K562 (cell line): Measurements from ENCODE around the gene PVALEF. TPM values are rescaled to one million over a fixed set of nuclear protein-coding genes. Genes with fewer than 3 reads are reported as not detected.

ENCODE experiments used
- C11orf30 ChIP-seq: fragments of 450-650 bp; IDR thresholded peaks from 2 replicates; pipeline ENCODE4 v1.6.1; 2016; ENCODE audit warnings: low read depth, mild to moderate bottlenecking
- CCNT2 ChIP-seq: IDR thresholded peaks from 2 replicates; pipeline ENCODE4 v1.6.1; 2011; ENCODE audit warnings: borderline replicate concordance, low read depth, mild to moderate bottlenecking, moderate library complexity, mixed read lengths, low read length; ENCODE audit not compliant: insufficient read length; ENCODE audit errors: extremely low read depth
- CREBBP ChIP-seq: IDR thresholded peaks from one replicate; pipeline ENCODE4 v1.6.1; 2012; ENCODE audit warnings: low read depth, mild to moderate bottlenecking, control low read depth, inconsistent platforms, low read length
- CXXC5 ChIP-seq: fragments of 250-450 bp; sonication (Bioruptor Pico); IDR thresholded peaks from 2 replicates; pipeline ENCODE4 v1.8.0; 2022; ENCODE audit warnings: inconsistent platforms, mild to moderate bottlenecking, moderate library complexity
- ERF ChIP-seq: fragments of 450-650 bp; formaldehyde crosslinking; IDR thresholded peaks from 2 replicates; pipeline ENCODE4 v1.4.0; 2020; ENCODE audit warnings: mild to moderate bottlenecking, mixed read lengths
- FOXA1 ChIP-seq: fragments of 450-650 bp; IDR thresholded peaks from 2 replicates; pipeline ENCODE4 v1.6.1; 2016; ENCODE audit warnings: mild to moderate bottlenecking, borderline replicate concordance
- GABPB1 ChIP-seq: sonication (generic); formaldehyde crosslinking; IDR thresholded peaks from 2 replicates; pipeline ENCODE4 v1.8.0; 2022; ENCODE audit warnings: mild to moderate bottlenecking, missing genetic modification reagents
- MAZ ChIP-seq, 2 experiments: fragments of 450-650 bp in 1 of 2; sonication (generic) in 1 of 2; formaldehyde crosslinking; IDR thresholded peaks in 1 of 2; conservative IDR thresholded peaks in 1 of 2; 2 replicates each; pipeline versions ENCODE4 v1.4.0 to v1.5.0; 2020; ENCODE audit warnings: mild to moderate bottlenecking in 1 of 2, missing genetic modification reagents in 1 of 2
- POLR2G ChIP-seq: fragments of 200-400 bp; formaldehyde crosslinking; IDR thresholded peaks from 2 replicates; pipeline ENCODE4 v1.6.1; 2017; ENCODE audit warnings: low read depth, mild to moderate bottlenecking, antibody characterized with exemption, low read length, moderate library complexity
- RBFOX2 ChIP-seq: fragments of 200-400 bp; formaldehyde crosslinking; IDR thresholded peaks from 2 replicates; pipeline ENCODE4 v1.6.1; 2017; ENCODE audit warnings: low read depth, mild to moderate bottlenecking, low read length, moderate library complexity
- TBP ChIP-seq: optimal IDR thresholded peaks from 2 replicates; pipeline ENCODE3; 2011; ENCODE audit warnings: low read depth, low read length, improper control_type of control experiment
- polyA plus RNA-seq, 8 experiments: library from polyadenylated mRNA; depleted of rRNA in 4 of 8; stranded (reverse) in 5 of 8; unstranded in 3 of 8; fragments of >200 nt; fragmentation: Nextera tagmentation in 2 of 8; fragmentation: Illumina TruSeq in 1 of 8; extraction: Ambion mirVana in 2 of 8; extraction: Trizol in 1 of 8; gene quantifications; 2 replicates each; pipeline versions ENCODE4 v1.2.1 to v1.2.3, GENCODE V29; 2011 to 2014; ENCODE audit warnings: inconsistent platforms in 1 of 8, missing spikeins in 1 of 8
- total RNA-seq, 7 experiments: library from RNA; depleted of rRNA in 6 of 7; stranded (reverse); fragments of >200 nt in 6 of 7; fragmentation: Illumina TruSeq in 2 of 7; extraction: Trizol in 2 of 7; gene quantifications; 2 replicates each; pipeline versions ENCODE4 v1.2.1 to v1.2.3, GENCODE V29; 2011 to 2021; ENCODE audit warnings: low replicate concordance in 1 of 7
- TF ChIP-seq, protein P1 (sequence below): sonication (generic); IDR thresholded peaks from 2 replicates; pipeline ENCODE4 v1.6.1; 2016
- TF ChIP-seq, protein P2 (sequence below), 3 experiments: fragments of 200-800 bp in 1 of 3; fragments of 250-450 bp in 1 of 3; fragments of 450-650 bp in 1 of 3; sonication (Bioruptor Pico) in 1 of 3; sonication (Bioruptor generic) in 1 of 3; formaldehyde crosslinking in 1 of 3; IDR thresholded peaks; 2 replicates each; pipeline versions ENCODE4 v1.6.1 to v1.8.0; 2016 to 2022; ENCODE audit warnings: mild to moderate bottlenecking in 2 of 3, missing genetic modification characterization in 2 of 3, missing compliant biosample characterization in 1 of 3, moderate library complexity in 1 of 3
- TF ChIP-seq, protein P3 (sequence below): fragments of 250-450 bp; sonication (Bioruptor Pico); IDR thresholded peaks from 2 replicates; pipeline ENCODE4 v1.8.0; 2022; ENCODE audit warnings: moderate library complexity, mild to moderate bottlenecking, inconsistent platforms
- TF ChIP-seq, protein P4 (sequence below): fragments of 250-450 bp; sonication (Bioruptor Pico); IDR thresholded peaks from 2 replicates; pipeline ENCODE4 v1.9.0; 2021; ENCODE audit warnings: mild to moderate bottlenecking, inconsistent platforms
- TF ChIP-seq, protein P5 (sequence below): fragments of 450-650 bp; formaldehyde crosslinking; IDR thresholded peaks from 2 replicates; pipeline ENCODE4 v1.4.0; 2020; ENCODE audit warnings: mild to moderate bottlenecking, moderate library complexity

The PVALEF gene
- total and polyA plus RNA-seq, 9 of the 15 experiments (the other 6 are each of a cell fraction or from before 2014, with no cell fraction given): not detected

DNA sequence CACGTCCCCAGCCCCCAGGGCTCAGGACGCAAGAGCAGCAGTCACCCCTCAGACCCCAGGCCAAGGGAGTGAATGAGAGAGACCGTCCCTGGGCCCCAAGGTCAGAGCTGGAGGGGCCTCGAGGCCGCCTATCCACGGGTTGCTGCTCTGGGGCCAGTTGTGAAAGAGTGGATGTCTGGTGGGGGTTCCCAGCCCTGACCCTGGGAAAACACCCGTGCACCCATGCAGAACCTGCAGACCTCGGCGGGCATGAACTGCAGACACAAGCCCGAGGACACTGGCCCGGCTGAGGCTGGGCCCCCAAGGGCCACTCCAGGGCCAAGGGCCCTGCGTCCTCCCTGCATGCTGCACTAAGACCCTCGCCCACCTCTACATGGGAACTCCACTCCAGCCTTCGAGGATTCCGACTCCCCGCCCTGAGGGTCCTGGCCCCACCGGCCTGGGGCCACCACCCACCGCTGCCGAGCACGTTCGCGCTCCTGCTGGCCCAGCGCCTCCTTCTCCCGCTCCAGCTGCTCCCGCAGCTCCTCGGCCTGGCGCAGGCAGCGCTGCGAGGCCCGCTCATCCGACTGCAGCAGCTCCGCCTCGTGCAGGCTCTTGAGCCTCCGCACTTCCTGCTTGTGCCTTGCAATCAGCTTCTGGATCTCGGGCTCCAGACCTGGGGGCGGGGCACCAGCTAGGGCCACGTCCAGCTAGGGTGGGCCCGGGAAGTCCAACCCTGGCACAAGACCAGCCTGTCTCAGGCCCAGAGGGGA is 28.3 kb downstream of the PVALEF start (continued):
- TF ChIP-seq C11orf30 (no peak), ERF (CRISPR knock-in tag) (0 out of 2 replicates have a peak, but pooled peaks have one; percentile 20), GABPB1 (CRISPR knock-in tag) (peak; percentile 76), FOXA1 (no peak), TBP (peak; percentile 15), CXXC5 (CRISPR knock-in tag) (peak; percentile 78), CREBBP (no peak), RBFOX2 (peak; percentile 66), POLR2G (peak; percentile 79), CCNT2 (peak; percentile 38), MAZ (CRISPR knock-in tag; conservative IDR thresholded peaks at IDR 0.05 in 1 of 2, IDR thresholded peaks at IDR 0.05 in 1 of 2) (peak in 1 of 2 experiments; percentile 55; a peak in 1 of 4 replicates)
- TF ChIP-seq, protein P1, sequence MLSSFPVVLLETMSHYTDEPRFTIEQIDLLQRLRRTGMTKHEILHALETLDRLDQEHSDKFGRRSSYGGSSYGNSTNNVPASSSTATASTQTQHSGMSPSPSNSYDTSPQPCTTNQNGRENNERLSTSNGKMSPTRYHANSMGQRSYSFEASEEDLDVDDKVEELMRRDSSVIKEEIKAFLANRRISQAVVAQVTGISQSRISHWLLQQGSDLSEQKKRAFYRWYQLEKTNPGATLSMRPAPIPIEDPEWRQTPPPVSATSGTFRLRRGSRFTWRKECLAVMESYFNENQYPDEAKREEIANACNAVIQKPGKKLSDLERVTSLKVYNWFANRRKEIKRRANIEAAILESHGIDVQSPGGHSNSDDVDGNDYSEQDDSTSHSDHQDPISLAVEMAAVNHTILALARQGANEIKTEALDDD: no peak
- TF ChIP-seq, protein P2, sequence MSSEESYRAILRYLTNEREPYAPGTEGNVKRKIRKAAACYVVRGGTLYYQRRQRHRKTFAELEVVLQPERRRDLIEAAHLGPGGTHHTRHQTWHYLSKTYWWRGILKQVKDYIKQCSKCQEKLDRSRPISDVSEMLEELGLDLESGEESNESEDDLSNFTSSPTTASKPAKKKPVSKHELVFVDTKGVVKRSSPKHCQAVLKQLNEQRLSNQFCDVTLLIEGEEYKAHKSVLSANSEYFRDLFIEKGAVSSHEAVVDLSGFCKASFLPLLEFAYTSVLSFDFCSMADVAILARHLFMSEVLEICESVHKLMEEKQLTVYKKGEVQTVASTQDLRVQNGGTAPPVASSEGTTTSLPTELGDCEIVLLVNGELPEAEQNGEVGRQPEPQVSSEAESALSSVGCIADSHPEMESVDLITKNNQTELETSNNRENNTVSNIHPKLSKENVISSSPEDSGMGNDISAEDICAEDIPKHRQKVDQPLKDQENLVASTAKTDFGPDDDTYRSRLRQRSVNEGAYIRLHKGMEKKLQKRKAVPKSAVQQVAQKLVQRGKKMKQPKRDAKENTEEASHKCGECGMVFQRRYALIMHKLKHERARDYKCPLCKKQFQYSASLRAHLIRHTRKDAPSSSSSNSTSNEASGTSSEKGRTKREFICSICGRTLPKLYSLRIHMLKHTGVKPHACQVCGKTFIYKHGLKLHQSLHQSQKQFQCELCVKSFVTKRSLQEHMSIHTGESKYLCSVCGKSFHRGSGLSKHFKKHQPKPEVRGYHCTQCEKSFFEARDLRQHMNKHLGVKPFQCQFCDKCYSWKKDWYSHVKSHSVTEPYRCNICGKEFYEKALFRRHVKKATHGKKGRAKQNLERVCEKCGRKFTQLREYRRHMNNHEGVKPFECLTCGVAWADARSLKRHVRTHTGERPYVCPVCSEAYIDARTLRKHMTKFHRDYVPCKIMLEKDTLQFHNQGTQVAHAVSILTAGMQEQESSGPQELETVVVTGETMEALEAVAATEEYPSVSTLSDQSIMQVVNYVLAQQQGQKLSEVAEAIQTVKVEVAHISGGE (CRISPR knock-in tag; IDR thresholded peaks at IDR 0.05): 0 out of 6 replicates have a peak, but pooled peaks of 1 of the 3 experiments have one; percentile 45
- TF ChIP-seq, protein P3, sequence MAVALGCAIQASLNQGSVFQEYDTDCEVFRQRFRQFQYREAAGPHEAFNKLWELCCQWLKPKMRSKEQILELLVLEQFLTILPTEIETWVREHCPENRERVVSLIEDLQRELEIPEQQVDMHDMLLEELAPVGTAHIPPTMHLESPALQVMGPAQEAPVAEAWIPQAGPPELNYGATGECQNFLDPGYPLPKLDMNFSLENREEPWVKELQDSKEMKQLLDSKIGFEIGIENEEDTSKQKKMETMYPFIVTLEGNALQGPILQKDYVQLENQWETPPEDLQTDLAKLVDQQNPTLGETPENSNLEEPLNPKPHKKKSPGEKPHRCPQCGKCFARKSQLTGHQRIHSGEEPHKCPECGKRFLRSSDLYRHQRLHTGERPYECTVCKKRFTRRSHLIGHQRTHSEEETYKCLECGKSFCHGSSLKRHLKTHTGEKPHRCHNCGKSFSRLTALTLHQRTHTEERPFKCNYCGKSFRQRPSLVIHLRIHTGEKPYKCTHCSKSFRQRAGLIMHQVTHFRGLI (CRISPR knock-in tag): no peak
- TF ChIP-seq, protein P4, sequence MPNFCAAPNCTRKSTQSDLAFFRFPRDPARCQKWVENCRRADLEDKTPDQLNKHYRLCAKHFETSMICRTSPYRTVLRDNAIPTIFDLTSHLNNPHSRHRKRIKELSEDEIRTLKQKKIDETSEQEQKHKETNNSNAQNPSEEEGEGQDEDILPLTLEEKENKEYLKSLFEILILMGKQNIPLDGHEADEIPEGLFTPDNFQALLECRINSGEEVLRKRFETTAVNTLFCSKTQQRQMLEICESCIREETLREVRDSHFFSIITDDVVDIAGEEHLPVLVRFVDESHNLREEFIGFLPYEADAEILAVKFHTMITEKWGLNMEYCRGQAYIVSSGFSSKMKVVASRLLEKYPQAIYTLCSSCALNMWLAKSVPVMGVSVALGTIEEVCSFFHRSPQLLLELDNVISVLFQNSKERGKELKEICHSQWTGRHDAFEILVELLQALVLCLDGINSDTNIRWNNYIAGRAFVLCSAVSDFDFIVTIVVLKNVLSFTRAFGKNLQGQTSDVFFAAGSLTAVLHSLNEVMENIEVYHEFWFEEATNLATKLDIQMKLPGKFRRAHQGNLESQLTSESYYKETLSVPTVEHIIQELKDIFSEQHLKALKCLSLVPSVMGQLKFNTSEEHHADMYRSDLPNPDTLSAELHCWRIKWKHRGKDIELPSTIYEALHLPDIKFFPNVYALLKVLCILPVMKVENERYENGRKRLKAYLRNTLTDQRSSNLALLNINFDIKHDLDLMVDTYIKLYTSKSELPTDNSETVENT (CRISPR knock-in tag): no peak
- TF ChIP-seq, protein P5, sequence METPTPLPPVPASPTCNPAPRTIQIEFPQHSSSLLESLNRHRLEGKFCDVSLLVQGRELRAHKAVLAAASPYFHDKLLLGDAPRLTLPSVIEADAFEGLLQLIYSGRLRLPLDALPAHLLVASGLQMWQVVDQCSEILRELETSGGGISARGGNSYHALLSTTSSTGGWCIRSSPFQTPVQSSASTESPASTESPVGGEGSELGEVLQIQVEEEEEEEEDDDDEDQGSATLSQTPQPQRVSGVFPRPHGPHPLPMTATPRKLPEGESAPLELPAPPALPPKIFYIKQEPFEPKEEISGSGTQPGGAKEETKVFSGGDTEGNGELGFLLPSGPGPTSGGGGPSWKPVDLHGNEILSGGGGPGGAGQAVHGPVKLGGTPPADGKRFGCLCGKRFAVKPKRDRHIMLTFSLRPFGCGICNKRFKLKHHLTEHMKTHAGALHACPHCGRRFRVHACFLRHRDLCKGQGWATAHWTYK: peak; percentile 77; the same call in 1 of the 2 replicates
